ENCODE results near the gene FBXL13.
"Not testable (repeated sequence)": the region's sequence is repeated elsewhere in the genome, so short reads cannot be mapped to it uniquely, and the experiment has no call there.

The FBXL13 gene

GRCh38 chr7:103023578-103023977 is 51.0 kb downstream of the FBXL13 start:
- DNase-seq (ENCODE audit: low read depth, low spot score), result not testable (repeated sequence)

- not testable (repeated sequence) for DNase-seq (ENCODE audit: low read depth, low spot score)
These were observed 53.1 kb downstream of the FBXL13 start for GRCh38 chr7:103021490-103021889.

GRCh38 chr7:103020876-103021275 is 53.7 kb downstream of the FBXL13 start:
- not testable (repeated sequence) for DNase-seq (ENCODE audit: low read depth, low spot score)

- DNase-seq (ENCODE audit: low read depth, low spot score), result not testable (repeated sequence)
These were observed 56.3 kb downstream of the FBXL13 start for GRCh38 chr7:103018295-103018694.

GRCh38 chr7:103011650-103012049 is 62.9 kb downstream of the FBXL13 start:
- DNase-seq (ENCODE audit: low read depth, low spot score), result no peak

GRCh38 chr7:103010211-103010610 is 64.4 kb downstream of the FBXL13 start:
- no peak for DNase-seq (ENCODE audit: low read depth, low spot score)

- no peak for DNase-seq (ENCODE audit: low read depth, low spot score)
These were observed 65.0 kb downstream of the FBXL13 start for GRCh38 chr7:103009466-103010185.

- no peak for DNase-seq (ENCODE audit: low read depth, low spot score)
These were observed 71.6 kb downstream of the FBXL13 start for GRCh38 chr7:103003004-103003403.

GRCh38 chr7:103001210-103001609 is 73.4 kb downstream of the FBXL13 start:
- no peak for DNase-seq (ENCODE audit: low read depth, low spot score)

- no peak for DNase-seq (ENCODE audit: low read depth, low spot score)
These were observed 77.6 kb downstream of the FBXL13 start for GRCh38 chr7:102996957-102997356.

GRCh38 chr7:102995609-102996008 is 79.0 kb downstream of the FBXL13 start:
- DNase-seq (ENCODE audit: low read depth, low spot score), result not testable (repeated sequence)

GRCh38 chr7:102994567-102994966 is 80.0 kb downstream of the FBXL13 start:
- no peak for DNase-seq (ENCODE audit: low read depth, low spot score)

GRCh38 chr7:102993718-102994029 is 80.9 kb downstream of the FBXL13 start:
- DNase-seq (ENCODE audit: low read depth, low spot score), result no peak

- DNase-seq (ENCODE audit: low read depth, low spot score), result no peak
These were observed 81.5 kb downstream of the FBXL13 start for GRCh38 chr7:102992938-102993717.

- no peak for DNase-seq (ENCODE audit: low read depth, low spot score)
These were observed 82.1 kb downstream of the FBXL13 start for GRCh38 chr7:102992509-102992937.

- no peak for DNase-seq (ENCODE audit: low read depth, low spot score)
These were observed 82.9 kb downstream of the FBXL13 start for GRCh38 chr7:102991540-102992214.

- DNase-seq (ENCODE audit: low read depth, low spot score), result no peak
These were observed 83.5 kb downstream of the FBXL13 start for GRCh38 chr7:102991077-102991539.

- DNase-seq (ENCODE audit: low read depth, low spot score), result no peak
These were observed 84.0 kb downstream of the FBXL13 start for GRCh38 chr7:102990642-102991041.

GRCh38 chr7:102988631-102989560 is 85.7 kb downstream of the FBXL13 start:
- DNase-seq (ENCODE audit: low read depth, low spot score), result no peak

- no peak for DNase-seq (ENCODE audit: low read depth, low spot score)
These were observed 86.5 kb downstream of the FBXL13 start for GRCh38 chr7:102988088-102988487.

- no peak for DNase-seq (ENCODE audit: low read depth, low spot score)
These were observed 89.3 kb downstream of the FBXL13 start for GRCh38 chr7:102985176-102985783.
